Endodermal cell (in vitro differentiated cells): ENCODE results near the gene INTS1. TPM values are rescaled to one million over a fixed set of nuclear protein-coding genes. Genes with fewer than 3 reads are reported as not detected.

Experiments
- DNase-seq: peaks from one replicate; pipeline ENCODE4 v3.0.0-alpha.2; 2017
- H3K27ac ChIP-seq: 2 replicates; pipeline ENCODE4 v1.5.1; 2013; ENCODE audit warnings: mild to moderate bottlenecking, low read depth, low read length, moderate library complexity
- H3K27me3 ChIP-seq: 2 replicates; pipeline ENCODE4 v1.6.1; 2013; ENCODE audit warnings: mild to moderate bottlenecking, low read length, moderate library complexity; ENCODE audit not compliant: insufficient read depth, control insufficient read depth, poor library complexity, severe bottlenecking
- H3K36me3 ChIP-seq: 2 replicates; pipeline ENCODE4 v1.7.0; 2013; ENCODE audit warnings: mild to moderate bottlenecking, low read length, moderate library complexity; ENCODE audit not compliant: control insufficient read depth, insufficient read depth
- H3K4me1 ChIP-seq: one replicate; pipeline ENCODE4 v1.7.0; 2013; ENCODE audit warnings: low read length; ENCODE audit not compliant: control insufficient read depth, insufficient read depth
- H3K4me3 ChIP-seq: 2 replicates; pipeline ENCODE4 v1.5.1; 2013; ENCODE audit warnings: mild to moderate bottlenecking, low read length, moderate library complexity
- H3K9ac ChIP-seq: 2 replicates; pipeline ENCODE4 v1.6.1; 2013; ENCODE audit warnings: mild to moderate bottlenecking, low read length, moderate library complexity; ENCODE audit not compliant: poor library complexity, severe bottlenecking; ENCODE audit errors: extremely low read depth
- H3K9me3 ChIP-seq: 2 replicates; pipeline ENCODE4 v1.6.1; 2013; ENCODE audit warnings: mild to moderate bottlenecking, low read length, moderate library complexity; ENCODE audit not compliant: control insufficient read depth
- H3K27ac Mint-ChIP-seq: 2 replicates; pipeline ENCODE4 v1.8.0; 2020; ENCODE audit warnings: mixed read lengths
- H3K27me3 Mint-ChIP-seq: 2 replicates; pipeline ENCODE4 v1.8.0; 2021; ENCODE audit warnings: mild to moderate bottlenecking, mixed read lengths; ENCODE audit not compliant: insufficient read depth
- H3K36me3 Mint-ChIP-seq: 2 replicates; pipeline ENCODE4 v1.8.0; 2020; ENCODE audit warnings: low read depth, mixed read lengths
- H3K4me1 Mint-ChIP-seq: 2 replicates; pipeline ENCODE4 v1.8.0; 2020; ENCODE audit warnings: mixed read lengths
- H3K4me3 Mint-ChIP-seq: 2 replicates; pipeline ENCODE4 v1.8.0; 2020; ENCODE audit warnings: mild to moderate bottlenecking, moderate library complexity, mixed read lengths
- H3K9me3 Mint-ChIP-seq: 2 replicates; pipeline ENCODE4 v1.8.0; 2020; ENCODE audit warnings: mild to moderate bottlenecking, mixed read lengths
- CTCF ChIP-seq: fragments of 200-600 bp; sonication (generic); conservative IDR thresholded peaks from 2 replicates; pipeline ENCODE4 v1.5.0; 2021; ENCODE audit warnings: antibody characterized with exemption, mild to moderate bottlenecking
- whole genome bisulfite sequencing, 2 experiments: methylation state at CpG; one replicate each; pipeline versions ENCODE4 v1.1.5 to v1.1.7; 2013; ENCODE audit warnings: missing lambda C conversion rate in 2 of 2, mixed read lengths in 1 of 2; ENCODE audit not compliant: insufficient coverage in 1 of 2, insufficient read length in 1 of 2; 5-methylcytosine and 5-hydroxymethylcytosine counted together
- long read RNA-seq, 4 experiments: library from polyadenylated mRNA in 2 of 4; library from RNA in 1 of 4; library from capped mRNA in 1 of 4; stranded (forward) in 3 of 4; unstranded in 1 of 4; transcript quantifications; one replicate each; pipeline ENCODE4 v2.0.0, GENCODE V29; 2020 to 2021; ENCODE audit warnings: inconsistent platforms in 1 of 4
- polyA plus RNA-seq, 2 experiments: library from polyadenylated mRNA; stranded (reverse); fragments of 50-300 nt; gene quantifications; one replicate each; pipeline ENCODE4 v1.2.3, GENCODE V29; 2013
- total RNA-seq, 2 donors: library from RNA; stranded (reverse); fragmentation: NEBNext Ultra II Directional in 1 of 2; extraction: Animal tissue kit (Norgen Biotek cat#: 25700) in 1 of 2; gene quantifications; 2 replicates in 1 of 2; 3 replicates in 1 of 2; pipeline ENCODE4 v1.2.1, GENCODE V29; 2021

The INTS1 gene
- 100 to 1,000 TPM; 145 to 178 TPM for total RNA-seq
- 71.2 TPM for polyA plus RNA-seq (2013, experiment 1 of 2)
- polyA plus RNA-seq (2013, experiment 2 of 2) = 59.7 TPM
- long read RNA-seq, experiment 1, partial matches to known transcripts = 31 of 44 reads
- long read RNA-seq, experiment 1, other reads (novel, unspliced or antisense) = 13 of 44 reads
- long read RNA-seq, experiment 2, full-length matches to known transcripts = 40 of 113 reads
- long read RNA-seq, experiment 2, partial matches to known transcripts = 55 of 113 reads
- long read RNA-seq, experiment 2, other reads (novel, unspliced or antisense) = 18 of 113 reads
- long read RNA-seq, experiment 3, full-length matches to known transcripts = 34 of 146 reads
- long read RNA-seq, experiment 3, partial matches to known transcripts = 96 of 146 reads
- long read RNA-seq, experiment 3, other reads (novel, unspliced or antisense) = 16 of 146 reads
- long read RNA-seq, experiment 4 = 0 reads

GRCh38 chr7:1503816-1504775 lies at the start of gene INTS1:
TSS of gene INTS1 (minus strand) at chr7:1504389. CDS start at chr7:1503960, 429 bp downstream.
- Histone ChIP-seq H3K9me3 (no peaks in the 10 kb centered on the region), H3K36me3 (peaks cover 24% of the 10 kb centered on the region), H3K27me3 (no peaks in the 10 kb centered on the region), H3K27ac (no peak within 1 kb of the TSS), H3K4me1 (no peaks in the 10 kb centered on the region), H3K9ac (peak within 1 kb of the TSS; percentile 80), H3K4me3 (peak within 1 kb of the TSS; percentile 92)
- peak; percentile 95 for DNase-seq
- TF ChIP-seq CTCF = peak; percentile 96
- no peaks in the 10 kb centered on the region for H3K9me3 Mint-ChIP-seq
- peak within 1 kb of the TSS; percentile 83 for H3K4me3 Mint-ChIP-seq
- H3K36me3 Mint-ChIP-seq = peaks cover 26% of the 10 kb centered on the region
- H3K27me3 Mint-ChIP-seq = no peaks in the 10 kb centered on the region
- WGBS, 2 experiments = 1% methylated on average over 44 to 113 of the region's 118 CpGs
- peaks cover 9% of the 10 kb centered on the region for H3K4me1 Mint-ChIP-seq
- peak within 1 kb of the TSS; percentile 85 for H3K27ac Mint-ChIP-seq

GRCh38 chr7:1553512-1554210 lies 49.5 kb upstream of the INTS1 start:
- Mint-ChIP-seq H3K4me1 (peaks cover 14% of the 10 kb centered on the region), H3K27me3 (no peaks in the 10 kb centered on the region), H3K9me3 (no peaks in the 10 kb centered on the region), H3K36me3 (no peaks in the 10 kb centered on the region), H3K27ac (peak overlapping the region; percentile 21), H3K4me3 (no peak overlapping the region)
- TF ChIP-seq CTCF = no peak
- Histone ChIP-seq H3K27me3 (no peaks in the 10 kb centered on the region), H3K4me3 (no peak overlapping the region), H3K27ac (no peak overlapping the region), H3K4me1 (no peaks in the 10 kb centered on the region), H3K36me3 (no peaks in the 10 kb centered on the region), H3K9ac (no peak overlapping the region), H3K9me3 (no peaks in the 10 kb centered on the region)
- DNase-seq = no peak
- 90 to 92% methylated on average over 16 to 28 of the region's 28 CpGs for WGBS, 2 experiments

GRCh38 chr7:1552200-1552599 lies 48.0 kb upstream of the INTS1 start:
- Histone ChIP-seq H3K9ac (no peak overlapping the region), H3K9me3 (no peaks in the 10 kb centered on the region), H3K4me1 (no peaks in the 10 kb centered on the region), H3K27ac (no peak overlapping the region), H3K36me3 (no peaks in the 10 kb centered on the region), H3K27me3 (no peaks in the 10 kb centered on the region), H3K4me3 (no peak overlapping the region)
- Mint-ChIP-seq H3K27me3 (no peaks in the 10 kb centered on the region), H3K9me3 (no peaks in the 10 kb centered on the region), H3K4me1 (peaks cover 14% of the 10 kb centered on the region), H3K36me3 (no peaks in the 10 kb centered on the region), H3K27ac (no peak overlapping the region), H3K4me3 (no peak overlapping the region)
- TF ChIP-seq CTCF = no peak
- no peak for DNase-seq
- WGBS, 2 experiments = 97% methylated on average over 7 of the region's 7 CpGs
